Measurements from ENCODE around the gene STXBP4.

The STXBP4 gene

DNA sequence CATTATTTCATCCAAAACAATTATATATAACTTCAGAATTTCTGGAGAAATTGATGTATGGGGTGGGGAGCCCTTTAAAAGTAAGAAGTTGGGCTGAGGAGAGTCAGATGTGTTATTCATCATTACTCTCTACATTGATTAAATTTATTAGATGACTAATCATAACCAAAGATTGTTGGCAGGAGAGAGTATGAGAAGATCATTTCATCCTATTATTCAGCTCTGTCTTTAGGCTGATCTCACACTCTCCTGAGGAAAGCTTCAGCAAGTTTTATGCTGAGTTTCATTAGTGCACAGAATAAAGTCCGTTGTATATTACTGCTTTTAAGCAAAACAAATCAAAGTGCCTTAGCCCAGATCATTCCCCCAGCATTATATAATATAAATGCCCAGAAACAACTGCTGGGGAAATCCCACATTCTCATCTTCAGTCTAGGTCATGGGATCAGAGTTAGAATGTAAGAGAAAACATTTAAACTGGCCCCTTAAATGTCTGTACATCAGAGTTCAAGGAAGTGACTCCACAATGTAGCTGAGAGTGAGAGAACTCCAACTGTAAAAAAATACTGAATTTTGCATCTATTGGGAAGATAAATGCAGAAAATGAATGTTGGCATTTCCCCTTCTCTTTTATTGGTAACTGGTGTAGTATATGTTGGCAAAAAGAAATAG, 166.1 kb downstream of the STXBP4 start:
- no peak overlapping the region for H3K9ac ChIP-seq (ENCODE audit: low read length)
- no peak overlapping the region for H2BK120ac ChIP-seq (ENCODE audit: insufficient read depth, low read length, poor library complexity)
- no CpG with 5 or more reads among the region's 1 CpG for WGBS (ENCODE audit: extremely low coverage, insufficient coverage, insufficient read length)
- H3K79me2 ChIP-seq (ENCODE audit: control insufficient read depth, insufficient read depth, low read length, poor library complexity): no peaks in the 10 kb centered on the region
- H3K36me3 ChIP-seq (ENCODE audit: control insufficient read depth in 1 of 2, insufficient read depth in 2 of 2, low read length in 2 of 2): no peaks in the 10 kb centered on the region
- H3K4ac ChIP-seq (ENCODE audit: low read depth, low read length): no peak overlapping the region
- H2AFZ ChIP-seq (ENCODE audit: insufficient read depth, low read length, poor library complexity): no peak overlapping the region
- no peak overlapping the region for H3K18ac ChIP-seq (ENCODE audit: low read length)
- H3K23ac ChIP-seq (ENCODE audit: low read length): no peak overlapping the region
- no peak overlapping the region for H2AK5ac ChIP-seq (ENCODE audit: low read length)
- no peaks in the 10 kb centered on the region for H3K4me1 ChIP-seq (ENCODE audit: control insufficient read depth in 1 of 2, insufficient read depth in 2 of 2, low read length in 2 of 2)
- no peak overlapping the region for H2BK12ac ChIP-seq (ENCODE audit: low read length)
- no peak overlapping the region for H4K12ac ChIP-seq (ENCODE audit: low read depth, low read length)
- no peak overlapping the region for H3K4me3 ChIP-seq (ENCODE audit: low read depth, low read length)
- H3K4me2 ChIP-seq (ENCODE audit: low read length): no peak overlapping the region
- no peaks in the 10 kb centered on the region for H3K27me3 ChIP-seq (ENCODE audit: insufficient read depth, low read length)
- H2BK5ac ChIP-seq (ENCODE audit: low read depth, low read length, poor library complexity): no peak overlapping the region
- DNase-seq: no peak
- H3K27ac ChIP-seq (ENCODE audit: low read depth, low read length): no peak overlapping the region
- no peak overlapping the region for H4K91ac ChIP-seq (ENCODE audit: low read depth, low read length)
- no peaks in the 10 kb centered on the region for H3K9me3 ChIP-seq (ENCODE audit: insufficient read depth, low read depth, low read length)
- no peaks in the 10 kb centered on the region for H3K79me1 ChIP-seq (ENCODE audit: low read length)
- no peak overlapping the region for H4K8ac ChIP-seq (ENCODE audit: low read depth, low read length)
- no peak overlapping the region for H3K14ac ChIP-seq (ENCODE audit: low read length)

DNA sequence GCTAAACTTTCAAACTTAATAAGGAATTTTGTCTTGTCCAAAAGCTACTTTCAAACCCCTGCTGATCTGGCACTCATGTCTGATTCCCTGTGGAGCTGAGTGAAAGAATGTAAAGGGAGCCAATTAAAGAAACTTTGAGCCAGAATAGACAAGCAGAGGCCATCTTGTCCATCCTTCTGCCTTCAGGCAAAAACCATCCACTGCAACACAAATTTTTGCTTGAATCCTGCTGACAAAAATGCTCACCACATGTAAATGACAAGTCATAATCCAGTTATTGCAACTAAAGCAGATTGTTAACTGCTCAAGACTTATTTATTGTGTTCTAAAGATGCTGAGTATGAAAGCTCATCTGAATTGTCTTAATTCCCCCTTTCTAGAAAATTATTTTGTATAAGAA, 172.2 kb downstream of the STXBP4 start:
- no peaks in the 10 kb centered on the region for H3K9me3 ChIP-seq (ENCODE audit: insufficient read depth, low read depth, low read length)
- no peak overlapping the region for H3K9ac ChIP-seq (ENCODE audit: low read length)
- no peak overlapping the region for H3K4me3 ChIP-seq (ENCODE audit: low read depth, low read length)
- H3K23ac ChIP-seq (ENCODE audit: low read length): no peak overlapping the region
- no peak overlapping the region for H4K12ac ChIP-seq (ENCODE audit: low read depth, low read length)
- H3K14ac ChIP-seq (ENCODE audit: low read length): no peak overlapping the region
- H3K4ac ChIP-seq (ENCODE audit: low read depth, low read length): no peak overlapping the region
- H3K79me2 ChIP-seq (ENCODE audit: control insufficient read depth, insufficient read depth, low read length, poor library complexity): no peaks in the 10 kb centered on the region
- H3K4me2 ChIP-seq (ENCODE audit: low read length): no peak overlapping the region
- no peak overlapping the region for H2BK120ac ChIP-seq (ENCODE audit: insufficient read depth, low read length, poor library complexity)
- no peak overlapping the region for H2AK5ac ChIP-seq (ENCODE audit: low read length)
- H3K36me3 ChIP-seq (ENCODE audit: control insufficient read depth in 1 of 2, insufficient read depth in 2 of 2, low read length in 2 of 2): no peaks in the 10 kb centered on the region
- H3K79me1 ChIP-seq (ENCODE audit: low read length): no peaks in the 10 kb centered on the region
- no peak overlapping the region for H3K27ac ChIP-seq (ENCODE audit: low read depth, low read length)
- DNase-seq: no peak
- no peak overlapping the region for H3K18ac ChIP-seq (ENCODE audit: low read length)
- H2AFZ ChIP-seq (ENCODE audit: insufficient read depth, low read length, poor library complexity): no peak overlapping the region
- H2BK5ac ChIP-seq (ENCODE audit: low read depth, low read length, poor library complexity): no peak overlapping the region
- H2BK12ac ChIP-seq (ENCODE audit: low read length): no peak overlapping the region
- no peaks in the 10 kb centered on the region for H3K4me1 ChIP-seq (ENCODE audit: control insufficient read depth in 1 of 2, insufficient read depth in 2 of 2, low read length in 2 of 2)
- H3K27me3 ChIP-seq (ENCODE audit: insufficient read depth, low read length): no peaks in the 10 kb centered on the region
- H4K91ac ChIP-seq (ENCODE audit: low read depth, low read length): no peak overlapping the region
- no peak overlapping the region for H4K8ac ChIP-seq (ENCODE audit: low read depth, low read length)

DNA sequence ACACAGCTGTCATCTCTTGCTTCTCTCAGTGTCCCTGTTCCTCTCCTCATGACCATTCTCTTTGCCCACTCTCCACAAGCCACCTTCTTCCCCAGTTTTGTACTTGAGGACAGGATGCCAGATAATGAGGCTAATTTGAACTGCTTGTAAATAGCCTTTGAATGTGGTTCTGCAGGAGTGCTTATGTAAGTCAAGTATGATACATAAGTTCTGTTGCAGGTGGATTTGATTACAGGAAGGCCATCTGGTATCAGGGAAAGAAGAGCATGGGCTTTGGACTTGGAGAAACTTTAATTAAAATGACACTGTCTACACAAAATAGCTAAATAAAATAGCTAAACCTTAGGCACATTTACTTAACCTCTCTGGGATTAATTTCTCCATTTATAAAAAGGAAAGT, 176.0 kb downstream of the STXBP4 start:
- H3K4ac ChIP-seq (ENCODE audit: low read depth, low read length): no peak overlapping the region
- no peak overlapping the region for H4K12ac ChIP-seq (ENCODE audit: low read depth, low read length)
- no peaks in the 10 kb centered on the region for H3K9me3 ChIP-seq (ENCODE audit: insufficient read depth, low read depth, low read length)
- no peak overlapping the region for H3K23ac ChIP-seq (ENCODE audit: low read length)
- H2BK12ac ChIP-seq (ENCODE audit: low read length): no peak overlapping the region
- H3K9ac ChIP-seq (ENCODE audit: low read length): no peak overlapping the region
- no peak overlapping the region for H3K14ac ChIP-seq (ENCODE audit: low read length)
- no peak overlapping the region for H3K4me3 ChIP-seq (ENCODE audit: low read depth, low read length)
- H4K8ac ChIP-seq (ENCODE audit: low read depth, low read length): no peak overlapping the region
- H3K4me1 ChIP-seq (ENCODE audit: control insufficient read depth in 1 of 2, insufficient read depth in 2 of 2, low read length in 2 of 2): no peaks in the 10 kb centered on the region
- H3K4me2 ChIP-seq (ENCODE audit: low read length): no peak overlapping the region
- no peak for DNase-seq
- H2BK120ac ChIP-seq (ENCODE audit: insufficient read depth, low read length, poor library complexity): no peak overlapping the region
- no peaks in the 10 kb centered on the region for H3K79me1 ChIP-seq (ENCODE audit: low read length)
- no peak overlapping the region for H2AFZ ChIP-seq (ENCODE audit: insufficient read depth, low read length, poor library complexity)
- H3K27me3 ChIP-seq (ENCODE audit: insufficient read depth, low read length): no peaks in the 10 kb centered on the region
- no peak overlapping the region for H3K27ac ChIP-seq (ENCODE audit: low read depth, low read length)
- no peaks in the 10 kb centered on the region for H3K79me2 ChIP-seq (ENCODE audit: control insufficient read depth, insufficient read depth, low read length, poor library complexity)
- H2AK5ac ChIP-seq (ENCODE audit: low read length): no peak overlapping the region
- no peak overlapping the region for H3K18ac ChIP-seq (ENCODE audit: low read length)
- H2BK5ac ChIP-seq (ENCODE audit: low read depth, low read length, poor library complexity): no peak overlapping the region
- H3K36me3 ChIP-seq (ENCODE audit: control insufficient read depth in 1 of 2, insufficient read depth in 2 of 2, low read length in 2 of 2): no peaks in the 10 kb centered on the region
- no peak overlapping the region for H4K91ac ChIP-seq (ENCODE audit: low read depth, low read length)

DNA sequence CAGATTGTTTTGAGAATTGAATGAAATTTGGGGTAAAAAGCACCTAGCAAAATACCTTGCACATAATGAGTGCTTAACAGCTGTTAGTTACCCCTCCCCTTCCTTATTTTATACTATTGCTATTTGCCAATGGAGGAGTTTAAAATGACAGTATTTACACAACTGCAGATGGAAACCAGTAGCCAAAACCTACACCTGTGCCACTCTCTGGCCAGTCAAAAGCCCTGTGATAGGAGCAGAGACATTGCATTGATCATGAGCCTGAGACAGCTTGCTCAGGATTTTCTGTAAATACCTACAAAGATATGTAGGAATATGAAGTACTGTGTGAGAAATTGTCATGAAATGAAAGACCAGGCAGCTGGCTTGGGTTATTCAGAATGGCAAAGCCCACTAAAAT, 180.9 kb downstream of the STXBP4 start:
- H3K9ac ChIP-seq (ENCODE audit: low read length): no peak overlapping the region
- no peak overlapping the region for H4K8ac ChIP-seq (ENCODE audit: low read depth, low read length)
- H3K4me2 ChIP-seq (ENCODE audit: low read length): no peak overlapping the region
- H3K27ac ChIP-seq (ENCODE audit: low read depth, low read length): no peak overlapping the region
- H2AK5ac ChIP-seq (ENCODE audit: low read length): no peak overlapping the region
- no peak overlapping the region for H2BK12ac ChIP-seq (ENCODE audit: low read length)
- no peak overlapping the region for H3K23ac ChIP-seq (ENCODE audit: low read length)
- no peak overlapping the region for H4K12ac ChIP-seq (ENCODE audit: low read depth, low read length)
- H3K4me1 ChIP-seq (ENCODE audit: control insufficient read depth in 1 of 2, insufficient read depth in 2 of 2, low read length in 2 of 2): no peaks in the 10 kb centered on the region
- H3K79me1 ChIP-seq (ENCODE audit: low read length): no peaks in the 10 kb centered on the region
- no peak overlapping the region for H2BK120ac ChIP-seq (ENCODE audit: insufficient read depth, low read length, poor library complexity)
- H3K79me2 ChIP-seq (ENCODE audit: control insufficient read depth, insufficient read depth, low read length, poor library complexity): no peaks in the 10 kb centered on the region
- H3K14ac ChIP-seq (ENCODE audit: low read length): no peak overlapping the region
- no peak overlapping the region for H3K4me3 ChIP-seq (ENCODE audit: low read depth, low read length)
- H2BK5ac ChIP-seq (ENCODE audit: low read depth, low read length, poor library complexity): no peak overlapping the region
- H3K18ac ChIP-seq (ENCODE audit: low read length): no peak overlapping the region
- H4K91ac ChIP-seq (ENCODE audit: low read depth, low read length): no peak overlapping the region
- DNase-seq: no peak
- H2AFZ ChIP-seq (ENCODE audit: insufficient read depth, low read length, poor library complexity): no peak overlapping the region
- H3K27me3 ChIP-seq (ENCODE audit: insufficient read depth, low read length): no peaks in the 10 kb centered on the region
- H3K9me3 ChIP-seq (ENCODE audit: insufficient read depth, low read depth, low read length): no peaks in the 10 kb centered on the region
- no peak overlapping the region for H3K4ac ChIP-seq (ENCODE audit: low read depth, low read length)
- H3K36me3 ChIP-seq (ENCODE audit: control insufficient read depth in 1 of 2, insufficient read depth in 2 of 2, low read length in 2 of 2): no peaks in the 10 kb centered on the region

All from trophoblast cell (in vitro differentiated cells and primary cell).